Measurements from ENCODE around the gene MRNIP. TPM values are rescaled to one million over a fixed set of nuclear protein-coding genes. Genes with fewer than 3 reads are reported as not detected.
A peak's percentile ranks its signal among the peaks of the same experiment; 100 is the strongest.

The MRNIP gene
- polyA plus RNA-seq, 2 of the 4 experiments (the other 2 are of a cell fraction), result 21.4 to 29.7 TPM

DNA sequence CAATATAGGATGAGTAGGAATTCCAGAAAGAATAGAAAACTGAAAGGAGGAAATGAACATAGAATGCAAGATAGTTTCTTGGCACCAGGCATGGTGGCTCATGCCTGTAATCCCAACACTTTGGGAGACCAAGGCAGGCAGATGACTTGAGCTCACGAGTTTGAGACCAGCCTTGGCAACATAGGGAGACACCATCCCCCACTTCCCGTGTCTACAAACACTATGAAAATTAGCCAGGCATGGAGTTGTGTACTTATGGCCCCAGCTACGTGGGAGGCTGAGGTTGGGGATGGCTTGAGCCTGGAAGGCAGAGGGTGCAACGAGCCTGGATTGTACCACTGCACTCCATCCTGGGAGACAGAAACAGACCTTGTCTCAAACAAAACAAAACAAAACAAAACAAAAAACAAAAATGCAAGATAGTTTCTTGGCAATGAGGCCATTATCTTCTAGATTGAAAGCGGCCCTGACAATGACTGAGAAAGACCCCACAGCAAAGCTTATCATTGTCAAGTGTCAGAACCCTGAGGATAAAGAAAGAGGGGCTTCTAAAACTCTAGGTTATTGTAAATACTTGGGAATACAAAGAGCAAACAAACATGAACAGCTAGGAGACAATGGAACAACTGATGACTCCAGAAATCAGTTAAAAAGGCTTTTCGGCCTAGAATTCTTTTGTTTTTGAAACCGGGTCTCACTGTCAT lies 28.7 kb downstream of the MRNIP start:
- ATAC-seq (no peak), DNase-seq (ENCODE audit: low read depth in 1 of 2, low spot score in 1 of 2) (no peak), FAIRE-seq (no peak)
- Histone ChIP-seq H3K4me1 (peaks cover 82% of the 10 kb centered on the region), H3K4me3 (no peak overlapping the region), H3K27ac (no peak overlapping the region), H3K9me3 (no peaks in the 10 kb centered on the region), H3K4me2 (no peak overlapping the region)
- CTCF ChIA-PET, result interaction anchor here (0.8 to 11.6 kb wide), 3 partner anchors 28 to 34 kb away, joined by 3 to 86 read pairs (median 4); no protein-coding TSS in a partner anchor
- TF ChIP-seq FOSB (CRISPR knock-in tag; IDR thresholded peaks at IDR 0.05) (peak; percentile 91), POLR2AphosphoS2 (conservative IDR thresholded peaks at IDR 0.05; ENCODE audit: low read length) (peak; percentile 25), JUN (IDR thresholded peaks at IDR 0.05) (peak in 1 of 2 experiments; percentile 13; a peak in 1 of 5 replicates), RARB (CRISPR knock-in tag; IDR thresholded peaks at IDR 0.05) (peak; percentile 45; the same call in 1 of the 2 replicates), TFCP2L1 (CRISPR knock-in tag; IDR thresholded peaks at IDR 0.05) (peak; percentile 74; the same call in 1 of the 2 replicates), CHD4 (IDR thresholded peaks at IDR 0.05; ENCODE audit: borderline replicate concordance) (no peak), HOXA7 (CRISPR knock-in tag; IDR thresholded peaks at IDR 0.05) (peak; percentile 92), NPAS2 (CRISPR knock-in tag; IDR thresholded peaks at IDR 0.05; ENCODE audit: borderline replicate concordance) (no peak), KDM1A (IDR thresholded peaks at IDR 0.05; ENCODE audit: low read depth) (no peak), CBX2 (IDR thresholded peaks at IDR 0.05; ENCODE audit: borderline replicate concordance, low read depth) (no peak), CBX8 (IDR thresholded peaks at IDR 0.05) (no peak)
- TF ChIP-seq, protein P1, sequence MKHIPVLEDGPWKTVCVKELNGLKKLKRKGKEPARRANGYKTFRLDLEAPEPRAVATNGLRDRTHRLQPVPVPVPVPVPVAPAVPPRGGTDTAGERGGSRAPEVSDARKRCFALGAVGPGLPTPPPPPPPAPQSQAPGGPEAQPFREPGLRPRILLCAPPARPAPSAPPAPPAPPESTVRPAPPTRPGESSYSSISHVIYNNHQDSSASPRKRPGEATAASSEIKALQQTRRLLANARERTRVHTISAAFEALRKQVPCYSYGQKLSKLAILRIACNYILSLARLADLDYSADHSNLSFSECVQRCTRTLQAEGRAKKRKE (CRISPR knock-in tag; IDR thresholded peaks at IDR 0.05; ENCODE audit: low read depth), result 0 out of 2 replicates have a peak, but pooled peaks have one; percentile 30
- POLR2A ChIA-PET, result interaction anchor here (1.1 to 1.5 kb wide), 3 partner anchors 9 to 11 kb away, joined by 3 to 8 read pairs (median 4); partner anchors contain the start of gene SQSTM1
- 77% methylated on average over 7 of the region's 7 CpGs for WGBS (ENCODE audit: missing lambda C conversion rate)

DNA sequence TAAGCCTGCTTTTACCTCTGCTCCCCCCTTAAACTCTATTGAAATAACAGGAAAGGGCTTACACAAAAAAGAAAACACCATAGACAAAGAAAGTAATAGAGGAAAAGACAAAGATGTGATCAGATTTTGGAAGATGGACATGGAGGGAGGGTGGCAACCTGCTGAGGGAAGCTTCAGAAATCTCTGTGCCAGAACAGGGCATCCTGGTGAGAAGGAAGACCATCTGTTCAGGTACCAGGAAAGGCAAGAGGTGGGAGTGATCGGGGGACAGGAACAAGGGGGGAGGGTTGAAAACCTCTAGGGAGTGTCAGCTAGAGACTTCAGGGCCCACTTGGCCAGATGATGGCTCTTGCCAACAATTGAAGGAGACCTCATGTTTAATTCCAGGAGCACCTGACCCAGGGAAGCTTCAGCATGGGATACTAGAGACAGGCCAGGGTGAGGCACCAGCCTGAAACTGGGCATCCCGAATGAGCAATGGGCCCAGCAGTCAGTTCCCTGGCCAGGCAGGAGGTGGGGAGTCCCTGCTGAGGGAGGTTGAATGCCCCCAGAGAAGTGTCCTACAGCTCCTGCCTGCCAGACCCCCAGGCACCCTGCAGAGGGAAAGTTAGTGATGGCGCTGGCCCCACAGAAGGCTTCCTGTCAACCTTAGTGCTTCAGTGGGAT lies 29.7 kb downstream of the MRNIP start:
- CTCF ChIA-PET, result interaction anchor here (0.8 to 11.6 kb wide), 2 partner anchors 28 to 66 kb away, joined by 3 to 86 read pairs; no protein-coding TSS in a partner anchor
- TF ChIP-seq HDAC2 (IDR thresholded peaks at IDR 0.05) (no peak), FOSB (CRISPR knock-in tag; IDR thresholded peaks at IDR 0.05) (no peak; the same call in 1 of the 2 replicates), HOXA7 (CRISPR knock-in tag; IDR thresholded peaks at IDR 0.05) (0 out of 2 replicates have a peak, but pooled peaks have one; percentile 35), SREBF2 (IDR thresholded peaks at IDR 0.05) (no peak), RARB (CRISPR knock-in tag; IDR thresholded peaks at IDR 0.05) (peak; percentile 62), TFCP2L1 (CRISPR knock-in tag; IDR thresholded peaks at IDR 0.05) (peak; percentile 55), EHMT2 (IDR thresholded peaks at IDR 0.05; ENCODE audit: low read depth) (no peak), JUN (IDR thresholded peaks at IDR 0.05) (peak in 1 of 2 experiments; percentile 36; a peak in 3 of 5 replicates), TP53 (CRISPR knock-in tag; IDR thresholded peaks at IDR 0.05) (peak; percentile 38; the same call in 1 of the 2 replicates)
- TF ChIP-seq, protein P2, sequence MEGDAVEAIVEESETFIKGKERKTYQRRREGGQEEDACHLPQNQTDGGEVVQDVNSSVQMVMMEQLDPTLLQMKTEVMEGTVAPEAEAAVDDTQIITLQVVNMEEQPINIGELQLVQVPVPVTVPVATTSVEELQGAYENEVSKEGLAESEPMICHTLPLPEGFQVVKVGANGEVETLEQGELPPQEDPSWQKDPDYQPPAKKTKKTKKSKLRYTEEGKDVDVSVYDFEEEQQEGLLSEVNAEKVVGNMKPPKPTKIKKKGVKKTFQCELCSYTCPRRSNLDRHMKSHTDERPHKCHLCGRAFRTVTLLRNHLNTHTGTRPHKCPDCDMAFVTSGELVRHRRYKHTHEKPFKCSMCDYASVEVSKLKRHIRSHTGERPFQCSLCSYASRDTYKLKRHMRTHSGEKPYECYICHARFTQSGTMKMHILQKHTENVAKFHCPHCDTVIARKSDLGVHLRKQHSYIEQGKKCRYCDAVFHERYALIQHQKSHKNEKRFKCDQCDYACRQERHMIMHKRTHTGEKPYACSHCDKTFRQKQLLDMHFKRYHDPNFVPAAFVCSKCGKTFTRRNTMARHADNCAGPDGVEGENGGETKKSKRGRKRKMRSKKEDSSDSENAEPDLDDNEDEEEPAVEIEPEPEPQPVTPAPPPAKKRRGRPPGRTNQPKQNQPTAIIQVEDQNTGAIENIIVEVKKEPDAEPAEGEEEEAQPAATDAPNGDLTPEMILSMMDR (IDR thresholded peaks at IDR 0.05), result no peak
- TF ChIP-seq, protein P3, sequence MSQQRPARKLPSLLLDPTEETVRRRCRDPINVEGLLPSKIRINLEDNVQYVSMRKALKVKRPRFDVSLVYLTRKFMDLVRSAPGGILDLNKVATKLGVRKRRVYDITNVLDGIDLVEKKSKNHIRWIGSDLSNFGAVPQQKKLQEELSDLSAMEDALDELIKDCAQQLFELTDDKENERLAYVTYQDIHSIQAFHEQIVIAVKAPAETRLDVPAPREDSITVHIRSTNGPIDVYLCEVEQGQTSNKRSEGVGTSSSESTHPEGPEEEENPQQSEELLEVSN (IDR thresholded peaks at IDR 0.05; ENCODE audit: borderline replicate concordance, low read depth), result no peak
- DNase-seq (ENCODE audit: low read depth in 1 of 2, low spot score in 1 of 2), result no peak
- peaks cover 92% of the 10 kb centered on the region for H3K4me1 ChIP-seq
- POLR2A ChIA-PET, result interaction anchor here (1.1 kb wide), 1 partner anchor 10 kb away, joined by 4 read pairs; no protein-coding TSS in a partner anchor
- 88% methylated on average over 3 of the region's 3 CpGs for WGBS (ENCODE audit: missing lambda C conversion rate)
- peak overlapping the region; percentile 25; the same call in 1 of the 3 replicates for H3K4me2 ChIP-seq
- H3K9me3 ChIP-seq, result no peaks in the 10 kb centered on the region
- H3K27ac ChIP-seq, result peak overlapping the region in 1 of 2 experiments; percentile 55; a peak in 3 of 6 replicates
- H3K4me3 ChIP-seq, result 0 out of 3 replicates have a peak overlapping the region, but pooled peaks have one; percentile 8
- ATAC-seq, result no peak
- FAIRE-seq, result no peak
